ENCODE results near the gene FABP1.

Gene FABP1

DNA sequence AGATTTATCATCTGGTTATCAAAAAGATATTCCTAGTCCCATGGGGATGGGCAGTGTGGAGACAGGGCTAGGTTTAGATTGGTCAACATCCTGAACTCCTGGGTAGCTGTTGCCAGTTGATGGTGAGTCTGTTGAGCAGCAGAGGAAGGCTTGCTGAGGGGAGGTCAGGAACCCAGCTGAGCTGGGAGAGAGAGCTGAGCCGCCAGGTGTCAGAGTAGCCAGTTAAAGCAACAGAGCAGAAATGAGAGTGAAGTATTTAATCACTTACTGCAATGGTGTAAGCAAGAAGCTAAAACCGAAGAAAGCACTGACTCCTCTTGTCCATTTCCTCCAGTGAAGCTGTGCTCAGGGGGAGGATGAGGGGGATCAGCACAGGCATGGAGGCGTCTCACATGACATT, 30.7 kb downstream of the FABP1 start:
- Histone ChIP-seq H3K36me3 (ENCODE audit: control insufficient read depth, insufficient read depth, low read length) (no peaks in the 10 kb centered on the region), H3K27me3 (replicated peaks; ENCODE audit: control insufficient read depth, insufficient read depth, low read length) (no peaks in the 10 kb centered on the region), H3K4me3 (replicated peaks; ENCODE audit: low read depth, low read length) (no peak overlapping the region)
- TF ChIP-seq, protein P1, sequence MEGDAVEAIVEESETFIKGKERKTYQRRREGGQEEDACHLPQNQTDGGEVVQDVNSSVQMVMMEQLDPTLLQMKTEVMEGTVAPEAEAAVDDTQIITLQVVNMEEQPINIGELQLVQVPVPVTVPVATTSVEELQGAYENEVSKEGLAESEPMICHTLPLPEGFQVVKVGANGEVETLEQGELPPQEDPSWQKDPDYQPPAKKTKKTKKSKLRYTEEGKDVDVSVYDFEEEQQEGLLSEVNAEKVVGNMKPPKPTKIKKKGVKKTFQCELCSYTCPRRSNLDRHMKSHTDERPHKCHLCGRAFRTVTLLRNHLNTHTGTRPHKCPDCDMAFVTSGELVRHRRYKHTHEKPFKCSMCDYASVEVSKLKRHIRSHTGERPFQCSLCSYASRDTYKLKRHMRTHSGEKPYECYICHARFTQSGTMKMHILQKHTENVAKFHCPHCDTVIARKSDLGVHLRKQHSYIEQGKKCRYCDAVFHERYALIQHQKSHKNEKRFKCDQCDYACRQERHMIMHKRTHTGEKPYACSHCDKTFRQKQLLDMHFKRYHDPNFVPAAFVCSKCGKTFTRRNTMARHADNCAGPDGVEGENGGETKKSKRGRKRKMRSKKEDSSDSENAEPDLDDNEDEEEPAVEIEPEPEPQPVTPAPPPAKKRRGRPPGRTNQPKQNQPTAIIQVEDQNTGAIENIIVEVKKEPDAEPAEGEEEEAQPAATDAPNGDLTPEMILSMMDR (IDR thresholded peaks at IDR 0.05; ENCODE audit: insufficient read depth, low read length, poor library complexity, severe bottlenecking), result no peak
- no peak for DNase-seq (ENCODE audit: extremely low read depth, insufficient read length)

DNA sequence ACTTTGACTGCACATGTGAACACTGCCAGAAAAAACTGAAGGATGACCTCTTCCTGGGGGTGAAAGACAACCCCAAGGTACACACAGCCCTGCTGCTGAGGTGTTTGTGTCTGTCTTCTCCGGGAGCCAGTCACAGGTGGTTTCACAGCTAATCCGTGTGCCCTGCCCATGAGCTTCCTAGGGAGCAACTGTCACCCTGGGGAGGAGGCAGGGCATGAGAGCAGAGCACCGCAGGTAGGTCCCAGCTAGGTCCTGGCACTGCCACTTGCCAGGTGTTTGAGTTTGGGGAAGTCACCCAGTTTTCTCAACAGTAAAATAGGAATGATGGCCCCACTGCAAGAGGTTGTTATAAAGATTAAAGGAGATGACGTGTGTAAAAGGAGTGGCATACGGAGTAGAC, 31.2 kb downstream of the FABP1 start:
- Histone ChIP-seq H3K4me3 (replicated peaks; ENCODE audit: low read depth, low read length) (no peak overlapping the region), H3K27me3 (replicated peaks; ENCODE audit: control insufficient read depth, insufficient read depth, low read length) (no peaks in the 10 kb centered on the region), H3K36me3 (ENCODE audit: control insufficient read depth, insufficient read depth, low read length) (no peaks in the 10 kb centered on the region)
- TF ChIP-seq, protein P1 (IDR thresholded peaks at IDR 0.05; ENCODE audit: insufficient read depth, low read length, poor library complexity, severe bottlenecking), result no peak
- no peak for DNase-seq (ENCODE audit: extremely low read depth, insufficient read length)

DNA sequence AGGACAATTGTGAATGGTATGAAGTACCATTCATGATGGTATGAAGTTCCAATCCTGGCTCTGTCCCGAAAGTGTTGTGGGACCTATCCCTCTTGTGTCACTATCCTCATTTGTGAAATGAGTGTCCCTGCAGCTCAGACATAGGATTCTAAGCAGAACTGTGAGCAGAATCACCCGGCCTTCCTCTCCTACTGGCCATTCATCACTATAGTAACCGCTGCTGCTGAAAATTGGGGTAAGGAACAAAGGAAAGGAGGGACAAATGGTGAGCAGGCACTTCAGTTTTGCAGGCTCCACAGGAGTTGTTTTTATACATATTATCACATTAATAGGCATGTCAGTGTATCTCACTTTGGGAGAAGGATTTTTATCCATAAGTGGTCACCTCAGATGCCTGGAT, 32.8 kb downstream of the FABP1 start:
- TF ChIP-seq, protein P1 (IDR thresholded peaks at IDR 0.05; ENCODE audit: insufficient read depth, low read length, poor library complexity, severe bottlenecking), result no peak

DNA sequence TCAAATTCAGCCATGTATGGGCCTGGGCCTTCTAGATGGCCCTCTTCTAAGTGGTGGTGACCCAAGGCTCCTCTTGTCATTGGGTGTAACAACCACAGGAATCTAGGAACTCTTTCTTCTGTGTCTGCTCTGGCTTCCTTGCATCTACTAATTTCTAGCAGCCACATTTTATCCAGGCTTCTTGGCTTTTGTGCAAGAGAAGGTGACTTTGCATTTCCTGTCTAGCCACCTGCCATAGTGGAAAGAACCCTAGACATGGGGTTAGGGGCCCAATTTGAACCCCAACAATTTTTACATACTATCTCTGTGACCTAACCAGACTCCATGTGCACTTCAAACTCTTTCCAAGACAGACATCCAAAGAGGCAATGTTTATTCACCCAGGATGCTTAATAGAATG, 35.1 kb downstream of the FABP1 start:
- Histone ChIP-seq H3K4me3 (replicated peaks; ENCODE audit: low read depth, low read length) (no peak overlapping the region), H3K27me3 (replicated peaks; ENCODE audit: control insufficient read depth, insufficient read depth, low read length) (no peaks in the 10 kb centered on the region), H3K36me3 (ENCODE audit: control insufficient read depth, insufficient read depth, low read length) (no peaks in the 10 kb centered on the region)
- no peak for DNase-seq (ENCODE audit: extremely low read depth, insufficient read length)
- TF ChIP-seq, protein P1 (IDR thresholded peaks at IDR 0.05; ENCODE audit: insufficient read depth, low read length, poor library complexity, severe bottlenecking), result no peak

More for the DNA sequence above, 32.8 kb downstream of the FABP1 start:
- Histone ChIP-seq H3K36me3 (ENCODE audit: control insufficient read depth, insufficient read depth, low read length) (no peaks in the 10 kb centered on the region), H3K27me3 (replicated peaks; ENCODE audit: control insufficient read depth, insufficient read depth, low read length) (no peaks in the 10 kb centered on the region), H3K4me3 (replicated peaks; ENCODE audit: low read depth, low read length) (no peak overlapping the region)
- DNase-seq (ENCODE audit: extremely low read depth, insufficient read length), result no peak

DNA sequence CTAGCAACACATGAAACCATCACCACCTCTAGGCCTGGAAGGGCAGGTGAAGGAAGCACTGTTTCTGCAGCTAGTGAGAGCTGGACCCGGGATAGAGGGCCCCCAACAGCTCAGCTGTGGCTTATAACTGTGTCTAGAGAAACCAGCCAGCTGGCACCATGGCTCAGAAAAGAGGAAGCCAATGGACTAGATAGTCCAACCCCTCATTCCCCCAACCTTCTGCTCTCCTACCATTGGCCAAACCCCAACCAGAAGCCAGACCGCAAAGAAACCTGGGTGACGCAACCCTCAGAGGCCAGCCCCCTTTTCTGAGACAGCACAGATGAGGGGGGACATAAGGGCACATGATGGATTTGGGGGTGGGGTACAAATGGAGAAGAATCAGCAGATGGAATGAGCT, 35.9 kb downstream of the FABP1 start:
- H3K27me3 ChIP-seq (replicated peaks; ENCODE audit: control insufficient read depth, insufficient read depth, low read length), result no peaks in the 10 kb centered on the region
- H3K4me3 ChIP-seq (replicated peaks; ENCODE audit: low read depth, low read length), result no peak overlapping the region
- DNase-seq (ENCODE audit: extremely low read depth, insufficient read length), result no peak
- TF ChIP-seq, protein P1 (IDR thresholded peaks at IDR 0.05; ENCODE audit: insufficient read depth, low read length, poor library complexity, severe bottlenecking), result no peak
- no peaks in the 10 kb centered on the region for H3K36me3 ChIP-seq (ENCODE audit: control insufficient read depth, insufficient read depth, low read length)
